ENCODE measurements around the gene DPF3.

Gene DPF3

DNA sequence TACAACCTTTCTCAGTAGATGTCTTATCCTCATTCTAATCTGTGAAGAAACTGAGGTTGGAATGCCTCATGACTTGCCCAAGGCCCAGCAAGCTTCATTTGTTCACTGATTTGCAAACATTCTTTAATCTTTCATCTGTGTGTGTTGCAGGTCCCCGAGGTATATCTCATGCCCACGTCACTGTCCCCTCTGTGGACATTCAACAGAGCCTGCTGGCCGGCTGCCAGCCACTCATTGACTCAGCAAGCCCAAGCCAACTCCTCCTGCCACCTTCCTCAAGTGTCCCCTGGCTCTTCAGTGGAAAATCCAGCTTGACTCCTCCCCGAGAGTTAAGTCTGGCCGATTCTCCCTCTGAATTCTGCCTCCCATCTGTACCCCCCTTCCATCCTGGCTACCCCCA lies 30.4 kb upstream of the DPF3 start:
- Histone ChIP-seq H3K36me3 (ENCODE audit: control insufficient read depth, low read depth, low read length) (no peaks in the 10 kb centered on the region), H3K9me3 (ENCODE audit: control insufficient read depth, low read depth, low read length) (no peaks in the 10 kb centered on the region), H3K27me3 (ENCODE audit: control insufficient read depth, insufficient read depth, low read length) (peaks cover 15% of the 10 kb centered on the region), H3K27ac (ENCODE audit: low read length) (no peak overlapping the region), H3K4me1 (ENCODE audit: control insufficient read depth, low read depth, low read length) (no peaks in the 10 kb centered on the region), H3K9ac (ENCODE audit: low read length) (no peak overlapping the region), H3K4me3 (ENCODE audit: low read length) (no peak overlapping the region)

DNA sequence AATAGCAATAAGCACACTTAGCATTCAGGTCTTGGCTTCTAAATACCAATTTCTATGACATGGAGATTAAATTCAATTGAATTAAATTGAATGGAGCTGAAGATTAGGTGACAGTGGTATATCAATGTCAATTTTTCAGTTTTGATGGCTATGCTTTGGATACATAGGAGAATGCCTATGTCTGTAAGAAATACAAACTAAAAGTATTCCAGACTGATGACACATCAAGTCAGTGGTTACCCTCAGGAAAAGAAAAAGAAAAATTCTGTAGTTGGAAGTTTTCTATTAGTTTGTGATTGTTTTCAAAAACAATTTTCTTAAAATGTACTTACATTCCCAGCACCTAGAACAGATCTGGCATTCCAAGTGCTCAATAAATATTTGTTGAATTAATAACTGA lies 27.5 kb upstream of the DPF3 start:
- no peak overlapping the region for H3K4me3 ChIP-seq (ENCODE audit: low read length)
- H3K9ac ChIP-seq (ENCODE audit: low read length), result no peak overlapping the region
- H3K36me3 ChIP-seq (ENCODE audit: control insufficient read depth, low read depth, low read length), result no peaks in the 10 kb centered on the region
- H3K9me3 ChIP-seq (ENCODE audit: control insufficient read depth, low read depth, low read length), result no peaks in the 10 kb centered on the region
- no peaks in the 10 kb centered on the region for H3K4me1 ChIP-seq (ENCODE audit: control insufficient read depth, low read depth, low read length)
- no peak overlapping the region for H3K27ac ChIP-seq (ENCODE audit: low read length)
- H3K27me3 ChIP-seq (ENCODE audit: control insufficient read depth, insufficient read depth, low read length), result peaks cover 15% of the 10 kb centered on the region

DNA sequence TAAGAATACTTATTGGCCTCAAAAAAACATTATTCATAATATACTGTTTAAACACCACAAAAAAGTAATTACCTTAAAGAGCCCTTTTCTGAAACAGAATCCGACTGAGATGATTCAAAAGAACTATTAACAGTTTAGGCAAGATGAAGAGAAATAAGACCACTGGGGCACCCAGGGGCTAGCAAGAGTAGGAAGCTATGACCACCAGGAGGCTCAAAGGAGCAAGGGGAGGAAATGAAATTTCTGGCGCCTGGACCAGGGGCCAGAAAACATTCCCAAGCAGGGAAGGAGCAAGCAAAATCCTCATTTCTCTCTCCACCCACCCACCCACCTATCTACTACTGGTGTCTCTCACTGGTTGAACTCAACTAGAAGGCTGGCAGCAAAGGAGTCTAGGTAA lies 26.1 kb upstream of the DPF3 start:
- Histone ChIP-seq H3K4me3 (ENCODE audit: low read length) (no peak overlapping the region), H3K4me1 (ENCODE audit: control insufficient read depth, low read depth, low read length) (no peaks in the 10 kb centered on the region), H3K27me3 (ENCODE audit: control insufficient read depth, insufficient read depth, low read length) (peaks cover 4% of the 10 kb centered on the region), H3K9ac (ENCODE audit: low read length) (no peak overlapping the region), H3K36me3 (ENCODE audit: control insufficient read depth, low read depth, low read length) (no peaks in the 10 kb centered on the region), H3K9me3 (ENCODE audit: control insufficient read depth, low read depth, low read length) (no peaks in the 10 kb centered on the region), H3K27ac (ENCODE audit: low read length) (no peak overlapping the region)

DNA sequence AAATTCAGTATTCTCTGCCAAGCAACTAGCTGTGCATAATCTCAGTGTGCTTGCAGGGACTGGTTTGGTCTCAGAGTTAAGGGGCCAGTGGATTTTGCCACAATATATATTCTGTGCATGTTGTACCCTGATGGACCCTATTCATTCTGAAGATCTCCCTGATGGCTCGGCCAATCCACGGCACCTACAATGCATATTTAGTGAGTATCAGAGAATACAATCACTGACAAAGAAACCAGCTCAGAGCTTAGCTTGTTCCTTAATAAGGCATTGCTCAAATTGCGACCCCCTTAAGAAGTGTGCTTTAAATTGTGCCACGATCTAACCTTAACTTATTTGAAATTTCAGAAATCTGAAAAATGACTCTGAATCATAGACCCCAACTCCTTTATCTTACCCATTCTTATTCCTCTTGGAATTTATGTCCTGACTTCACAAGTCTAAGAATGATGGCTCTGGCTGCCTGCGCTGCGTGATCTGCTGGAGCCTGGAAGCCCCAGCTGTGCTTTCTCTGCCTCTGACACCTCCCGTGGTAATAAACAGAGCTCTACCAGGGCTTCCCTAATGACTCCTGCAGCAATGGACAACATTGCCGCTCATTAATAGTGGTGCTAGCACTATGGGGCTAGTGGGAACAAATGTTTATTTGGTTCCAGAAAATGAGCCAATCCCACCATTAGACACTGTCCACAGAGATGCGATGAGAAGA lies 23.3 kb upstream of the DPF3 start:
- Histone ChIP-seq H3K36me3 (ENCODE audit: control insufficient read depth, low read depth, low read length) (no peaks in the 10 kb centered on the region), H3K27ac (ENCODE audit: low read length) (no peak overlapping the region), H3K4me1 (ENCODE audit: control insufficient read depth, low read depth, low read length) (no peaks in the 10 kb centered on the region), H3K27me3 (ENCODE audit: control insufficient read depth, insufficient read depth, low read length) (no peaks in the 10 kb centered on the region), H3K9ac (ENCODE audit: low read length) (no peak overlapping the region), H3K4me3 (ENCODE audit: low read length) (no peak overlapping the region), H3K9me3 (ENCODE audit: control insufficient read depth, low read depth, low read length) (no peaks in the 10 kb centered on the region)

DNA sequence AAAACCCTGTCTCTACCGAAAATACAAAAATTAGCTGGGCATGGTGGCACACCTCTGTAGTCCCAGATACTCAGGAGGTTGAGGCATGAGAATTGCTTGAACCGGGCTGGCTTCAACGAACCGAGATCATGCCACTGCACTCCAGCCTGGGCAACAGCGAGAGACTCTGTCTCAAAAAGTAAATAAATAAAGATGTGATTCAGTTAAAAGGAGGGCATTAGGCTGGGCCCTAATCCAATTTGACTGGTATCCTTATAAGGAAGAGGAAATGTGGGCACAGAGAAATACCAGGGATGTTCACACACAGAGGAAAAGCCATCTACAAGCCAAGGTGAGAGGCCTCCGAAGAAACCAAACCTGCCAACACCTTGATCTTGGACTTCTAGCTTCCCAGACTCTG lies 22.3 kb upstream of the DPF3 start:
- Histone ChIP-seq H3K9ac (ENCODE audit: low read length) (no peak overlapping the region), H3K36me3 (ENCODE audit: control insufficient read depth, low read depth, low read length) (no peaks in the 10 kb centered on the region), H3K27ac (ENCODE audit: low read length) (no peak overlapping the region), H3K4me1 (ENCODE audit: control insufficient read depth, low read depth, low read length) (no peaks in the 10 kb centered on the region), H3K9me3 (ENCODE audit: control insufficient read depth, low read depth, low read length) (no peaks in the 10 kb centered on the region), H3K4me3 (ENCODE audit: low read length) (no peak overlapping the region), H3K27me3 (ENCODE audit: control insufficient read depth, insufficient read depth, low read length) (no peaks in the 10 kb centered on the region)

DNA sequence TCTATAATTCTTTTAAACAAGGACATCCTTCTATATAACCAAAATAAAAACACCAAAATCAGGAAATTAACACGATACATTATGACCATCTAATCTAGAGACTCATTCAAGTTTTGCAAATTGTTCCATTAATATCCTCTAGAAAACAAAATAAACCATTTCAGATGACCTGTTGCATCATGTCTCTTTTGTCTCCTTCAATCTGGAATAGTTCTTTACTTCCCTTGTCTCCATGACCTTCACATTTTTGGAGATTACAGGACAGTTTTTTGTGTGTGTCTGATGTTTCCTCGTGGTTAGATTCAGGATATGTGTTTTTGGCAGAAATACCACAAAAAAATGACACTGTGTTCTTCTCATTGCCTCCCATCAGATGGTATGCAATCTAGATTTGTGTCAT lies 19.9 kb upstream of the DPF3 start:
- Histone ChIP-seq H3K4me3 (ENCODE audit: low read length) (no peak overlapping the region), H3K4me1 (ENCODE audit: control insufficient read depth, low read depth, low read length) (no peaks in the 10 kb centered on the region), H3K27me3 (ENCODE audit: control insufficient read depth, insufficient read depth, low read length) (no peaks in the 10 kb centered on the region), H3K9ac (ENCODE audit: low read length) (no peak overlapping the region), H3K27ac (ENCODE audit: low read length) (no peak overlapping the region), H3K36me3 (ENCODE audit: control insufficient read depth, low read depth, low read length) (no peaks in the 10 kb centered on the region), H3K9me3 (ENCODE audit: control insufficient read depth, low read depth, low read length) (no peaks in the 10 kb centered on the region)

DNA sequence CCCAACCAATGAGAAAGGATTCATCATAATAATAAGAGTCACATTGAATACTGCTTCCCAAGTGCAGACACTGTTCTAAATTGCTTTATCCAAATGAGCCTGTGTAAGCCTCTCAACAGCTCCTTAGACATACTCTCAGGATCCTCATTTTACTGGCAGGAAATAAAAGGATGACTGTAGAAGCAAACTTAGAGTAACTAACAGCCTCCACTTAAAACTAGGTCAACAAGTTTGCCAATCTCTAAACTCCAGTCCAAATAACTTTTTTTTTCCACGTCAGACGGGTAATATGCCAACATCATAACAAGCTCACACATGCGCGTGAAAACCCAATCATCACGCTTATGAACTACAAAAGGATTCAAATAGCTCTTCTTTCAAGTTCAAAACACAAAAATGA lies 15.3 kb upstream of the DPF3 start:
- no peak overlapping the region for H3K9ac ChIP-seq (ENCODE audit: low read length)
- H3K4me3 ChIP-seq (ENCODE audit: low read length), result no peak overlapping the region
- H3K27ac ChIP-seq (ENCODE audit: low read length), result no peak overlapping the region
- H3K27me3 ChIP-seq (ENCODE audit: control insufficient read depth, insufficient read depth, low read length), result no peaks in the 10 kb centered on the region
- H3K9me3 ChIP-seq (ENCODE audit: control insufficient read depth, low read depth, low read length), result no peaks in the 10 kb centered on the region
- peaks cover 5% of the 10 kb centered on the region for H3K4me1 ChIP-seq (ENCODE audit: control insufficient read depth, low read depth, low read length)
- H3K36me3 ChIP-seq (ENCODE audit: control insufficient read depth, low read depth, low read length), result no peaks in the 10 kb centered on the region

DNA sequence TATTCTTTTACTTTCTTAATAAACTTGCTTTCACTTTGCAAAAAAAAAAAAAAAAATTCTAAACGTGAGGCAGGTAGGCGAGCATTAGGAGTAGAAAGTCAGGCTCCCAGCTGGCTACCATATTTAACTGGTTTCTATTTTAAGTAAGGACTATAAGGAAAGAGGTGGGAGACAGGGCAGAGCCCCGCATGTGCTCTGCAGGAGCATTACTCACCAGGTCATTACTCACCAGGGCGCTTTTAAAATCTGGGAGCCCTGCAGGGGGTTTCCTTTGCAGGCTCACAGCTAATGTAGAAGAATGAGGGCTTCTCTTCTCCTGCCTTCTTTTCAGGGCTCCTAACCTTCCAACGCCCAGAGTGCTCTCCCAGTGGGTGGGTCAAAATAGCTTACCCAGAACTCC lies 14.0 kb upstream of the DPF3 start:
- no peak overlapping the region for H3K4me3 ChIP-seq (ENCODE audit: low read length)
- no peak overlapping the region for H3K27ac ChIP-seq (ENCODE audit: low read length)
- H3K9me3 ChIP-seq (ENCODE audit: control insufficient read depth, low read depth, low read length), result no peaks in the 10 kb centered on the region
- no peaks in the 10 kb centered on the region for H3K27me3 ChIP-seq (ENCODE audit: control insufficient read depth, insufficient read depth, low read length)
- H3K36me3 ChIP-seq (ENCODE audit: control insufficient read depth, low read depth, low read length), result no peaks in the 10 kb centered on the region
- peaks cover 5% of the 10 kb centered on the region for H3K4me1 ChIP-seq (ENCODE audit: control insufficient read depth, low read depth, low read length)
- H3K9ac ChIP-seq (ENCODE audit: low read length), result no peak overlapping the region

DNA sequence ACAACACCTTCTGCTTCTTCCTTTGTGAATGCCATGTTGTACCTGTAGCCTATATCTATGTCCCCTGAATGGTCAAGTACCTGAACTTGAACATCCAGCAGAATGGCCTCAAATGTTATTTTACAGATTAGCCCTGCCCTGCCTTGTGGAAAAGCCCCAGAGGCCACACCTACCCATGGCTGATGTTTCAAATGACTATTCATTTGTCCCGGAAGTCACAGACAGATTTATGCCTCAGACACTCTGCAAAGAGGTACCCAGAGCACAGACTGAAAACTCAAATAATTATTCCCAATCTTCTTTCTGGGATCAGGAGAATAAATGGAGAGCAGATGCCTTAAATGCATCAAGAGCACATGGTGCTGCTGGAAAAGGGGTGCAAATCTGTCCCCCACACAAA lies 13.0 kb upstream of the DPF3 start:
- H3K36me3 ChIP-seq (ENCODE audit: control insufficient read depth, low read depth, low read length), result no peaks in the 10 kb centered on the region
- H3K9ac ChIP-seq (ENCODE audit: low read length), result no peak overlapping the region
- no peak overlapping the region for H3K27ac ChIP-seq (ENCODE audit: low read length)
- H3K27me3 ChIP-seq (ENCODE audit: control insufficient read depth, insufficient read depth, low read length), result no peaks in the 10 kb centered on the region
- H3K9me3 ChIP-seq (ENCODE audit: control insufficient read depth, low read depth, low read length), result no peaks in the 10 kb centered on the region
- H3K4me1 ChIP-seq (ENCODE audit: control insufficient read depth, low read depth, low read length), result peaks cover 5% of the 10 kb centered on the region
- H3K4me3 ChIP-seq (ENCODE audit: low read length), result no peak overlapping the region

DNA sequence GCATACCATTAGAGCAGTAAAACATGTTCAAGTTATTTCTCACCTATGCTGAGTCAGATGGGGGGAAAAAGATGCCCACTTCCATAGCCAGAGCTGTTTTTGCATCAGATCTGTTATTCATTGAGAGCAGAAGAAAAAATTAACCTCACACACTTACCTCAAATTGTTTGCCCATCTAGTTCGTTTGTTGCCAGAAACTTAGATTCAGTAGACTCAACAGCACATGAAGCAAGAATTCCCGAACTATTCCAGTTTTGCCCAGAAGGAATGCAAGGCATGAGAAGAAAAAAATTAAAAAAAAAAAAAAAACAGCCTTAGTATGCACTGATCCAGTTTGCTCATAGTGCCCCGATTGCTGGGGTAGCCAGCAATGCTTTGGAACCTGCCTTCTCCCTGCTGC lies 12.4 kb upstream of the DPF3 start:
- Histone ChIP-seq H3K36me3 (ENCODE audit: control insufficient read depth, low read depth, low read length) (no peaks in the 10 kb centered on the region), H3K4me1 (ENCODE audit: control insufficient read depth, low read depth, low read length) (peaks cover 5% of the 10 kb centered on the region), H3K27ac (ENCODE audit: low read length) (no peak overlapping the region), H3K4me3 (ENCODE audit: low read length) (no peak overlapping the region), H3K9ac (ENCODE audit: low read length) (no peak overlapping the region), H3K27me3 (ENCODE audit: control insufficient read depth, insufficient read depth, low read length) (no peaks in the 10 kb centered on the region), H3K9me3 (ENCODE audit: control insufficient read depth, low read depth, low read length) (no peaks in the 10 kb centered on the region)

DNA sequence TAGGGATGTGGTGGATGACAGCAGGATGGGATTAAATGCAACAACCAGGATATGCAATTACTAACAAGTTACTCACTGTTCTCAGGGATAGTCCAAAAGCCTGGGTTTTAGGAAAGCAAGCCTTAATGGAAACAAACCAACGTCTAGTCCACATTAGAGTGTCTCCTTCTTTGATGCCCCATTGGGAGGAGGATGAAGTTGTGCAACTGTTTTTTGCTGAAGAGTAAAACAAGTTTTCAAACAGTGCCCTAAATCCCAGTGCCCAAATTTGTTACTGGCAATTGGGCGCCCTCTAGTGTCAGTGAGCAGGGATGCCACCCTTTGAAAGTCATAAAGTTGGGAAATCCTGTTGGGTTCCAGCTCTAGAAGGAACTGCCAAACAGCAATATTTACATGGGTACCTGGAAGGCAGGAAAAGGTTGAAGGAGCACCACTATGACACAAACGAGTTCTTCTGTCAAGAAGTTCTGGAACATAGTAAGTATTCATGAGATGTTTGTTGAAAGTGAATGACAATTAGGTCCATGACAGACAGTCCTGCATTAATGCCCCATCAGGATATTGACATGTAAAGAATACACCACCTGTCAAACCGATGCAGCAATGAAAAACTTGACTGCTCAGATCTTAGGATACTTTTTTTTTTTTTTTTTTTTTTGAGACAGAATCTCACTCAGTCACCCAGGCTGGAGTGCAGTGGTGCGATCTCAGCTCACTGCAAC lies 11.1 kb upstream of the DPF3 start:
- Histone ChIP-seq H3K9ac (ENCODE audit: low read length) (no peak overlapping the region), H3K27me3 (ENCODE audit: control insufficient read depth, insufficient read depth, low read length) (no peaks in the 10 kb centered on the region), H3K9me3 (ENCODE audit: control insufficient read depth, low read depth, low read length) (no peaks in the 10 kb centered on the region), H3K4me3 (ENCODE audit: low read length) (no peak overlapping the region), H3K27ac (ENCODE audit: low read length) (no peak overlapping the region), H3K36me3 (ENCODE audit: control insufficient read depth, low read depth, low read length) (no peaks in the 10 kb centered on the region), H3K4me1 (ENCODE audit: control insufficient read depth, low read depth, low read length) (peaks cover 5% of the 10 kb centered on the region)

DNA sequence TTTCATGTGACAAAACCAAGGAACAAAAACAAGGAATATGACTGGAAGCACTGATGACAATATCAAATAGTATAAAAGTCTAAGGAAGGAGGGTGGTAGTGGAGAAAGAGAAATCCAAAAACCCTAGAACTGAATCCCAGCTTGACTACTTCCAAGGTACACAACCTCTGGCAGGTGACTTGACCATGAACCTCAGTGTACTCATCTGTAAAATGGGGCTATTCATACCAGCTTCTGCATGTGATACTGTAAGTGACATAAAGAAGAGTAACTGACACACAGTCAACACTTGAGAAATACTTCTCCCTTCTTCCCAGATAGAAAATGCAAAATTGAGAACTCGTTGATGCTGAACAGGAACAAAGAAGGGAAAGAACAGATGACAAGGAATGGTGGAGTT lies 10.3 kb upstream of the DPF3 start:
- no peaks in the 10 kb centered on the region for H3K36me3 ChIP-seq (ENCODE audit: control insufficient read depth, low read depth, low read length)
- no peak overlapping the region for H3K9ac ChIP-seq (ENCODE audit: low read length)
- H3K9me3 ChIP-seq (ENCODE audit: control insufficient read depth, low read depth, low read length), result no peaks in the 10 kb centered on the region
- H3K4me1 ChIP-seq (ENCODE audit: control insufficient read depth, low read depth, low read length), result peaks cover 5% of the 10 kb centered on the region
- H3K27ac ChIP-seq (ENCODE audit: low read length), result no peak overlapping the region
- no peak overlapping the region for H3K4me3 ChIP-seq (ENCODE audit: low read length)
- no peaks in the 10 kb centered on the region for H3K27me3 ChIP-seq (ENCODE audit: control insufficient read depth, insufficient read depth, low read length)

Data from iPS-18a (cell line).